SK-N-MC (cell line): ENCODE measurements around the gene TOM1.

Experiments used
- EZH2 ChIP-seq: fragments of 200-600 bp; sonication (generic); IDR thresholded peaks from one replicate; pipeline ENCODE4 v1.6.1; 2017; ENCODE audit warnings: antibody characterized with exemption
- POLR2AphosphoS5 ChIP-seq: IDR thresholded peaks from 2 replicates; pipeline ENCODE4 v1.6.1; 2012; ENCODE audit warnings: mild to moderate bottlenecking, low read depth, low read length, borderline replicate concordance

- TF ChIP-seq POLR2AphosphoS5 (no peak), EZH2 (no peak)
Measured at GRCh38 chr22:35253946-35254345, 45.7 kb upstream of the TOM1 start.
